ENCODE measurements around the gene LCOR. TPM values are rescaled to one million over a fixed set of nuclear protein-coding genes. Genes with fewer than 3 reads are reported as not detected.

The LCOR gene
- total RNA-seq, 1 experiment from 2014 or later = 56.5 TPM

- in situ Hi-C loops (cut with HindIII; ENCODE audit: low sequenced_read_pairs) = no loop called here
- no peak for DNase-seq (ENCODE audit: low spot score)
Measured at GRCh38 chr10:97000487-97001182, 168.5 kb downstream of the LCOR start.

GRCh38 chr10:97001183-97001991, 169.3 kb downstream of the LCOR start:
- in situ Hi-C loops (cut with HindIII; ENCODE audit: low sequenced_read_pairs) = no loop called here
- no peak for DNase-seq (ENCODE audit: low spot score)

GRCh38 chr10:97002670-97003069, 170.6 kb downstream of the LCOR start:
- in situ Hi-C loops (cut with HindIII; ENCODE audit: low sequenced_read_pairs) = no loop called here
- no peak for DNase-seq (ENCODE audit: low spot score)

GRCh38 chr10:97003151-97003803, 171.2 kb downstream of the LCOR start:
- DNase-seq (ENCODE audit: low spot score) = no peak
- in situ Hi-C loops (cut with HindIII; ENCODE audit: low sequenced_read_pairs) = no loop called here

GRCh38 chr10:97003804-97004201, 171.7 kb downstream of the LCOR start:
- in situ Hi-C loops (cut with HindIII; ENCODE audit: low sequenced_read_pairs) = no loop called here
- DNase-seq (ENCODE audit: low spot score) = no peak

- no peak for DNase-seq (ENCODE audit: low spot score)
- in situ Hi-C loops (cut with HindIII; ENCODE audit: low sequenced_read_pairs) = no loop called here
Measured at GRCh38 chr10:97004591-97004990, 172.5 kb downstream of the LCOR start.

- no peak for DNase-seq (ENCODE audit: low spot score)
- in situ Hi-C loops (cut with HindIII; ENCODE audit: low sequenced_read_pairs) = no loop called here
Measured at GRCh38 chr10:97005349-97005748, 173.3 kb downstream of the LCOR start.

GRCh38 chr10:97006364-97006763, 174.3 kb downstream of the LCOR start:
- no peak for DNase-seq (ENCODE audit: low spot score)
- in situ Hi-C loops (cut with HindIII; ENCODE audit: low sequenced_read_pairs) = no loop called here

GRCh38 chr10:97007417-97007816, 175.3 kb downstream of the LCOR start:
- in situ Hi-C loops (cut with HindIII; ENCODE audit: low sequenced_read_pairs) = no loop called here
- no peak for DNase-seq (ENCODE audit: low spot score)

- no peak for DNase-seq (ENCODE audit: low spot score)
- in situ Hi-C loops (cut with HindIII; ENCODE audit: low sequenced_read_pairs) = no loop called here
Measured at GRCh38 chr10:97010695-97011206, 178.7 kb downstream of the LCOR start.

- DNase-seq (ENCODE audit: low spot score) = no peak
- in situ Hi-C loops (cut with HindIII; ENCODE audit: low sequenced_read_pairs) = no loop called here
Measured at GRCh38 chr10:97011397-97011796, 179.3 kb downstream of the LCOR start.

GRCh38 chr10:97012470-97012869, 180.4 kb downstream of the LCOR start:
- in situ Hi-C loops (cut with HindIII; ENCODE audit: low sequenced_read_pairs) = no loop called here
- DNase-seq (ENCODE audit: low spot score) = no peak

- no peak for DNase-seq (ENCODE audit: low spot score)
- in situ Hi-C loops (cut with HindIII; ENCODE audit: low sequenced_read_pairs) = no loop called here
Measured at GRCh38 chr10:97013568-97013967, 181.5 kb downstream of the LCOR start.

- in situ Hi-C loops (cut with HindIII; ENCODE audit: low sequenced_read_pairs) = no loop called here
- DNase-seq (ENCODE audit: low spot score) = no peak
Measured at GRCh38 chr10:97013983-97014382, 181.9 kb downstream of the LCOR start.

GRCh38 chr10:97015240-97015639, 183.1 kb downstream of the LCOR start:
- DNase-seq (ENCODE audit: low spot score) = no peak
- in situ Hi-C loops (cut with HindIII; ENCODE audit: low sequenced_read_pairs) = no loop called here

- in situ Hi-C loops (cut with HindIII; ENCODE audit: low sequenced_read_pairs) = no loop called here
- DNase-seq (ENCODE audit: low spot score) = no peak
Measured at GRCh38 chr10:97016728-97017473, 184.8 kb downstream of the LCOR start.

- in situ Hi-C loops (cut with HindIII; ENCODE audit: low sequenced_read_pairs) = no loop called here
- DNase-seq (ENCODE audit: low spot score) = no peak
Measured at GRCh38 chr10:97017474-97017903, 185.4 kb downstream of the LCOR start.

GRCh38 chr10:97018251-97019212, 186.4 kb downstream of the LCOR start:
- in situ Hi-C loops (cut with HindIII; ENCODE audit: low sequenced_read_pairs) = no loop called here
- DNase-seq (ENCODE audit: low spot score) = no peak

Data from G401 (cell line).